Naive thymus-derived CD4-positive, alpha-beta T cell (primary cell): ENCODE data around the gene BCO1. TPM values are rescaled to one million over a fixed set of nuclear protein-coding genes. Genes with fewer than 3 reads are reported as not detected.
"Not testable (repeated sequence)": the region's sequence is repeated elsewhere in the genome, so short reads cannot be mapped to it uniquely, and the experiment has no call there.

ENCODE experiments used
- ATAC-seq: fragments of 150-1000 bp; cut with Tn5 transposase; 2 replicates; pipeline ENCODE4 v1.10.0; 2021; ENCODE audit warnings: mild to moderate bottlenecking, moderate library complexity
- CTCF ChIA-PET: fragments of 350-600 bp; sonication (Branson Sonifier 250); formaldehyde crosslinking; loops from one replicate; lab custom pipeline; 2021; ENCODE audit warnings: antibody characterized with exemption; lab: Charles Lee
- POLR2A ChIA-PET: fragments of 350-600 bp; sonication (Branson Sonifier 250); formaldehyde crosslinking; loops from one replicate; lab custom pipeline; 2021; ENCODE audit warnings: antibody characterized with exemption, inconsistent platforms; lab: Charles Lee
- DNase-seq, 9 donors: peaks; one replicate each; pipeline versions ENCODE4 v3.0.0 to v3.0.0-alpha.2; 2020 to 2022; ENCODE audit warnings: mixed read lengths in 1 of 9
- H3K27ac ChIP-seq: one replicate; pipeline ENCODE4 v1.7.0; 2013; ENCODE audit warnings: mild to moderate bottlenecking, low read depth, low read length, moderate library complexity
- H3K27me3 ChIP-seq, 2 donors: one replicate each; pipeline ENCODE4 v1.7.0; 2013; ENCODE audit warnings: low read length in 2 of 2, mild to moderate bottlenecking in 2 of 2, moderate library complexity in 2 of 2; ENCODE audit not compliant: control insufficient read depth in 2 of 2, insufficient read depth in 2 of 2
- H3K36me3 ChIP-seq, 3 experiments: 1 replicate in 2 of 3; 2 replicates in 1 of 3; pipeline ENCODE4 v1.7.0; 2013; ENCODE audit warnings: low read length in 3 of 3, mild to moderate bottlenecking in 3 of 3, moderate library complexity in 1 of 3; ENCODE audit not compliant: insufficient read depth in 3 of 3, control insufficient read depth in 2 of 3
- H3K4me1 ChIP-seq, 2 donors: one replicate each; pipeline ENCODE4 v1.7.0; 2013; ENCODE audit warnings: low read length in 2 of 2, mild to moderate bottlenecking in 2 of 2, moderate library complexity in 1 of 2; ENCODE audit not compliant: control insufficient read depth in 2 of 2, insufficient read depth in 2 of 2
- H3K4me3 ChIP-seq: 2 replicates; pipeline ENCODE4 v1.7.0; 2013; ENCODE audit warnings: mild to moderate bottlenecking, low read length
- H3K9me3 ChIP-seq, 3 experiments: 1 replicate in 2 of 3; 2 replicates in 1 of 3; pipeline ENCODE4 v1.7.0; 2013; ENCODE audit warnings: low read length in 3 of 3; ENCODE audit not compliant: control insufficient read depth in 2 of 3
- H3K27ac Mint-ChIP-seq, 9 donors: one replicate each; pipeline ENCODE4 v1.8.0; 2020 to 2022; ENCODE audit warnings: mixed read lengths in 9 of 9, mild to moderate bottlenecking in 8 of 9, moderate library complexity in 5 of 9, inconsistent platforms in 2 of 9
- H3K27me3 Mint-ChIP-seq, 5 donors: one replicate each; pipeline ENCODE4 v1.8.0; 2021 to 2022; ENCODE audit warnings: mixed read lengths in 5 of 5, mild to moderate bottlenecking in 1 of 5
- H3K36me3 Mint-ChIP-seq, 5 donors: one replicate each; pipeline ENCODE4 v1.8.0; 2020 to 2022; ENCODE audit warnings: mixed read lengths in 5 of 5, mild to moderate bottlenecking in 3 of 5, inconsistent platforms in 1 of 5
- H3K4me1 Mint-ChIP-seq, 7 donors: one replicate each; pipeline ENCODE4 v1.8.0; 2020 to 2022; ENCODE audit warnings: mixed read lengths in 7 of 7, mild to moderate bottlenecking in 3 of 7, inconsistent platforms in 1 of 7
- H3K4me3 Mint-ChIP-seq, 10 donors: one replicate each; pipeline ENCODE4 v1.8.0; 2020 to 2022; ENCODE audit warnings: mild to moderate bottlenecking in 10 of 10, mixed read lengths in 10 of 10, moderate library complexity in 6 of 10, inconsistent platforms in 2 of 10
- H3K9me3 Mint-ChIP-seq, 11 donors: one replicate each; pipeline ENCODE4 v1.8.0; 2020 to 2022; ENCODE audit warnings: mixed read lengths in 11 of 11, mild to moderate bottlenecking in 4 of 11, inconsistent platforms in 1 of 11, moderate library complexity in 1 of 11
- intact Hi-C, 2 donors: fragments of 100-400 bp; cut with micrococcal nuclease; formaldehyde crosslinking; loops; one replicate each; pipeline ENCODE4 v1.15.1; 2023
- polyA plus RNA-seq, 2 donors: library from polyadenylated mRNA; unstranded; fragments of 300-500 nt; fragmentation: Illumina TruSeq; gene quantifications; one replicate each; pipeline ENCODE4 v1.2.3, GENCODE V29; 2021
- total RNA-seq, 6 experiments: library from RNA in 5 of 6; stranded (reverse) in 5 of 6; gene quantifications; 1 replicate in 5 of 6; 2 replicates in 1 of 6; pipeline ENCODE4 v1.2.3 and lab custom pipeline; 2021 to 2026

BCO1 gene
- total and polyA plus RNA-seq, 7 experiments from 2014 or later = not detected

DNA sequence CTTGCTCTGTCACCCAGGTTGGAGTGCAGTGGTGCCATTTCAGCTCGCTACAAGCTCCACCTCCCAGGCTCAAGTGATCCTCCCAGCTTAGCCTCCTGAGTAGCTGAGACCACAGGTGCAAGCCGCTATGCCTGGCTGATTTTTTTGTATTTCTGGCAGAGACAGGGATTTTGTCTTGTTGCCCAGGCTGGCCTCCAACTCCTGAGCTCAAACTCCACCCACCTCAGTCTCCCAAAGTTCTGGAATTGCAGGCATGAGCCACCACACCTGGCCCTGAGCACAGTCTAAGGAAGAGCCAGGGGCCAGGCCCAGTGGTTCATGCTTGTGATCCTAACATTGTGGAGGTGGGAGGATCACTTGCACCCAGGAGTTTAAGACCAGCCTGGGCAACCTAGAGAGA lies 21.8 kb upstream of the BCO1 start:
- Mint-ChIP-seq H3K36me3 (peaks cover 0 to 3% (median 0%) of the 10 kb centered on the region in 5 donors), H3K27me3 (peaks cover 0 to 22% (median 8%) of the 10 kb centered on the region in 5 donors), H3K4me1 (no peaks in the 10 kb centered on the region), H3K4me3 (no peak overlapping the region), H3K27ac (no peak overlapping the region), H3K9me3 (no peaks in the 10 kb centered on the region)
- no peaks in the 10 kb centered on the region for H3K36me3 ChIP-seq
- intact Hi-C loops = no loop called here
- H3K4me1 ChIP-seq = no peaks in the 10 kb centered on the region
- POLR2A ChIA-PET = no interaction called here
- no peak overlapping the region for H3K4me3 ChIP-seq
- DNase-seq = no peak
- H3K9me3 ChIP-seq = no peaks in the 10 kb centered on the region
- H3K27ac ChIP-seq = no peak overlapping the region
- no peak for ATAC-seq
- no peaks in the 10 kb centered on the region for H3K27me3 ChIP-seq
- CTCF ChIA-PET = no interaction called here

DNA sequence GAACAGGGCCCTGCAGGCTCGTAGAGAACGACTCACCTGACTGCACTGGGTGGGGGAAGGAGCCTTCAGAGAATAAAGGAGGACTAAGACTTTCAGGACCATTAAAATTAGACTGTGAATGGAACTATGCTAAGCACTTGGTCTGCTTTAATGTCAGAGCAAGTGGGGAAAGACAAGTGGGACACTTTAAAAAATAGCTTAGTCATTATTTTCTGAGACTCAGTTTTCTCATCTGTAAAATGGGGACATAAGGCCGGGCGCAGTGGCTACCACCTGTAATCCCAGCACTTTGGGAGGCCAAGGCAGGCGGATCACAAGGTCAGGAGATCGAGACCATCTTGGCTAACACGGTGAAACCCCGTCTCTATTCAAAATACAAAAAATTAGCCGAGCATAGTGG lies 19.3 kb upstream of the BCO1 start:
- Mint-ChIP-seq H3K36me3 (no peaks in the 10 kb centered on the region), H3K27ac (no peak overlapping the region), H3K4me3 (no peak overlapping the region), H3K9me3 (no peaks in the 10 kb centered on the region), H3K4me1 (no peaks in the 10 kb centered on the region), H3K27me3 (peaks cover 0 to 16% (median 0%) of the 10 kb centered on the region in 5 donors)
- Histone ChIP-seq H3K9me3 (no peaks in the 10 kb centered on the region), H3K36me3 (no peaks in the 10 kb centered on the region), H3K27ac (no peak overlapping the region), H3K4me1 (no peaks in the 10 kb centered on the region), H3K27me3 (no peaks in the 10 kb centered on the region), H3K4me3 (no peak overlapping the region)
- no peak for DNase-seq
- ChIA-PET POLR2A (no interaction called here), CTCF (no interaction called here)
- intact Hi-C loops = no loop called here
- ATAC-seq = no peak

DNA sequence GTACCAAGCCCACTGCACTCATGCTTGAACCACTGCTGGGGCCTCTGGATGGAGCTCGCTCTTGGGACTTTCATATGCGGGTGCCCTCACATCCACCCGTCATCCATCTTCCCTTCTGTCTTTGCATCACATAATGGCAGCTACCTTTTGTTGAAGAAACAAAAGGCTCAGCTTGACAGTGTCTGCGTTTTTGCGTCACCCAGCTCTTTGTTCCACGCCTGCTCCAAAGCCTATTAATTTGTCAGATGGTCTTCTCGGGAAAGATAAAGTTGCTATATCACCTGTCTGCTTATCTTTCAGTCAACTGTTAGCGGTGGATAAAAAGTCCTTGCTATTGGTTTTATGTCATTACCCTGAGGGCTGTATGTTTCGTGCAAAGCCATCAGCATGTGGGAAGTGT lies 18.1 kb upstream of the BCO1 start:
- H3K36me3 Mint-ChIP-seq = no peaks in the 10 kb centered on the region
- intact Hi-C loops = no loop called here
- H3K27ac Mint-ChIP-seq = no peak overlapping the region
- ChIA-PET CTCF (no interaction called here), POLR2A (no interaction called here)
- peaks cover 0 to 1% (median 0%) of the 10 kb centered on the region in 11 donors for H3K9me3 Mint-ChIP-seq
- H3K4me1 Mint-ChIP-seq = no peaks in the 10 kb centered on the region
- Histone ChIP-seq H3K9me3 (no peaks in the 10 kb centered on the region), H3K27ac (no peak overlapping the region), H3K27me3 (no peaks in the 10 kb centered on the region), H3K36me3 (no peaks in the 10 kb centered on the region), H3K4me3 (no peak overlapping the region), H3K4me1 (no peaks in the 10 kb centered on the region)
- peaks cover 3 to 12% (median 4%) of the 10 kb centered on the region in 5 donors for H3K27me3 Mint-ChIP-seq
- DNase-seq (no peak), ATAC-seq (no peak)
- H3K4me3 Mint-ChIP-seq = no peak overlapping the region

DNA sequence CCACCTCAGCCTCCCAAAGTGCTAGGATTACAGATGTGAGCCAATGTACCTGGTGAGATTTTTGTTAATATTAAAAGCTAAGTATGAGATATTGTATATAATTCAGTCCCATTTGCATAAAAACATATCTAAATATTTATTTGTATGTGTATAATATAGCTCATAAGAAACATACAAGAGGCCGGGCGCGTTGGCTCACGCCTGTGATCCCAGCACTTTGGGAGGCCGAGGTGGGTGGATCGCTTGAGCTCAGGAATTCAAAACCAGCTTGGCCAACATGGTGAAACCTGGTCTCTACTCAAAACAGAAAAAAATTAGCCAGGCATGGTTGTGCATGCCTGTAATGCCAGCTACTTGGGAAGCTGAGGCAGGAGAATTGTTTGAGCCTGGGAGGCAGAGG lies 16.8 kb upstream of the BCO1 start:
- H3K9me3 Mint-ChIP-seq = peaks cover 0 to 4% (median 0%) of the 10 kb centered on the region in 11 donors
- Histone ChIP-seq H3K9me3 (no peaks in the 10 kb centered on the region), H3K4me1 (no peaks in the 10 kb centered on the region), H3K36me3 (no peaks in the 10 kb centered on the region), H3K27me3 (no peaks in the 10 kb centered on the region), H3K4me3 (no peak overlapping the region), H3K27ac (no peak overlapping the region)
- H3K27ac Mint-ChIP-seq = no peak overlapping the region
- no peaks in the 10 kb centered on the region for H3K4me1 Mint-ChIP-seq
- H3K4me3 Mint-ChIP-seq = no peak overlapping the region
- no peaks in the 10 kb centered on the region for H3K36me3 Mint-ChIP-seq
- no peak for ATAC-seq
- H3K27me3 Mint-ChIP-seq = peaks cover 3 to 15% (median 6%) of the 10 kb centered on the region in 5 donors
- DNase-seq = no peak
- POLR2A ChIA-PET = no interaction called here
- intact Hi-C loops = no loop called here
- CTCF ChIA-PET = no interaction called here

DNA sequence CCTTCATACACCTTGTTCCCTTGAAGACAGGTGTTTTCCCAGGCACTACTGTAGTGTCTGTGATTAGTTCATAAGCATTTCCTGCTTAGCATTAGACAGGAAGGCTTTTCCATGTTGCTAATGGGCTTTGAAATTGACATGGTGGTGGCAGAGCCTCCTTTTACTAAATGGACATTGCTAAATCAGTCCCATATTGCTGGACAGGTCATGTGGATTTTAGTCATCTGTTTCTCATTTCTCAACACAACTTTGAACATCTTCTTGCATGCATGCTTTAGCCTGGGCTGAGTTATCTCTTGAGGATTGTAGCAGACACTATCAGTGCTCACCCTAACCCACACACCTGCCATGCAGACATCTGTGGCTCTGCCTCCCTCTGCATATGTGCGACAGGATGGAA lies 13.7 kb upstream of the BCO1 start:
- intact Hi-C loops = no loop called here
- H3K27ac ChIP-seq = no peak overlapping the region
- no peak for DNase-seq
- no peak overlapping the region for H3K27ac Mint-ChIP-seq
- H3K9me3 Mint-ChIP-seq = peaks cover 0 to 4% (median 0%) of the 10 kb centered on the region in 11 donors
- ChIA-PET POLR2A (no interaction called here), CTCF (no interaction called here)
- no peak for ATAC-seq
- H3K36me3 Mint-ChIP-seq = no peaks in the 10 kb centered on the region
- H3K9me3 ChIP-seq = no peaks in the 10 kb centered on the region
- no peak overlapping the region for H3K4me3 ChIP-seq
- H3K27me3 Mint-ChIP-seq = peaks cover 6 to 22% (median 9%) of the 10 kb centered on the region in 5 donors
- H3K36me3 ChIP-seq = no peaks in the 10 kb centered on the region
- H3K27me3 ChIP-seq = no peaks in the 10 kb centered on the region
- no peaks in the 10 kb centered on the region for H3K4me1 ChIP-seq
- no peak overlapping the region for H3K4me3 Mint-ChIP-seq
- H3K4me1 Mint-ChIP-seq = no peaks in the 10 kb centered on the region

DNA sequence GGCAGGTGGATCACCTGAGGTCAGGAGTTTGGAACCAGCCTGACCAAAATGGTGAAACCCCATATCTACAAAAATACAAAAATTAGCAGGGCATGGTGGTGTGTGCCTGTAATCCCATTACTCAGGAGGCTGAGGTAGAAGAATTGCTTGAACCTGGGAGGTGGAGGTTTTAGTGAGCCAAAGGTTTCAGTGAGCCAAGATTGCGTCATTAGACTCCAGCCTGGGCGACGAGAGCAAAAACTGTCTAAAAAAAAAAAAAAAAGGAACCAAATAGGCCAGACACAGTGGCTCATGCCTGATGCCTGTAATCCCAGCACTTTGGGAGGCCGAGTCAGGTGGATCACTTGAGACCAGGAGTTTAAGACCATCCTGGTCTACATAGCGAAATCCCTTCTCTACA lies 12.8 kb upstream of the BCO1 start:
- not testable (repeated sequence) for ATAC-seq

DNA sequence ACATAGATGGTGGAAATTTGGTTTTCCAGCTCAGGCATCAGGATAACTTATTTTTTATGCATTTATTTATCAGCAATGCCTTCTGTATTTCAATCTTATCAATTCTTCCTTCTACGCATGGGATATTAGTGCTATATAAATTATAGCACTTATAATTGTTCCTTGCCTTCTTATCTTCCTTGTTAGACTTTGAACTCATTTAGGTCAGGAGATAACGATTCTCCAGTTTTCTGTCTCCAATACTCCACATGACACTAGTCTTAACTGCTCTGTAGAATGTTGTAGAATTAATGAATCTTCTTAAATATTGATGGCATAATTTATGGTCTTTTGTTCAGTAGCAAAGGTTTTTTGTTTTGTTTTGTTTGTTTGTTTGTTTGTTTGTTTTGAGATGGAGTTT lies 10.7 kb upstream of the BCO1 start:
- Mint-ChIP-seq H3K4me1 (no peaks in the 10 kb centered on the region), H3K27ac (no peak overlapping the region), H3K27me3 (peaks cover 6 to 20% (median 11%) of the 10 kb centered on the region in 5 donors), H3K9me3 (peaks cover 0 to 4% (median 0%) of the 10 kb centered on the region in 11 donors), H3K4me3 (no peak overlapping the region), H3K36me3 (no peaks in the 10 kb centered on the region)
- H3K4me1 ChIP-seq = no peaks in the 10 kb centered on the region
- DNase-seq (no peak), ATAC-seq (no peak)
- no peak overlapping the region for H3K27ac ChIP-seq
- ChIA-PET POLR2A (no interaction called here), CTCF (no interaction called here)
- H3K27me3 ChIP-seq = no peaks in the 10 kb centered on the region
- H3K4me3 ChIP-seq = no peak overlapping the region
- no peaks in the 10 kb centered on the region for H3K36me3 ChIP-seq
- intact Hi-C loops = no loop called here
- no peaks in the 10 kb centered on the region for H3K9me3 ChIP-seq

More for the DNA sequence above, 12.8 kb upstream of the BCO1 start:
- DNase-seq, H3K27ac ChIP-seq, intact Hi-C loops, H3K9me3 ChIP-seq, H3K4me3 ChIP-seq, POLR2A ChIA-PET, H3K9me3 Mint-ChIP-seq, H3K4me1 Mint-ChIP-seq, H3K36me3 Mint-ChIP-seq, H3K27ac Mint-ChIP-seq, H3K4me3 Mint-ChIP-seq, H3K4me1 ChIP-seq, CTCF ChIA-PET, H3K27me3 ChIP-seq, H3K36me3 ChIP-seq: not testable (repeated sequence)
- peaks cover 6 to 20% (median 11%) of the 10 kb centered on the region in 5 donors for H3K27me3 Mint-ChIP-seq
